ENCODE data around the gene F11R. TPM values are rescaled to one million over a fixed set of nuclear protein-coding genes. Genes with fewer than 3 reads are reported as not detected.

F11R gene
- total and polyA plus RNA-seq, 2 of the 13 experiments (the other 11 are each of a cell fraction or from before 2014, with no cell fraction given): 95.8 to 105 TPM

DNA sequence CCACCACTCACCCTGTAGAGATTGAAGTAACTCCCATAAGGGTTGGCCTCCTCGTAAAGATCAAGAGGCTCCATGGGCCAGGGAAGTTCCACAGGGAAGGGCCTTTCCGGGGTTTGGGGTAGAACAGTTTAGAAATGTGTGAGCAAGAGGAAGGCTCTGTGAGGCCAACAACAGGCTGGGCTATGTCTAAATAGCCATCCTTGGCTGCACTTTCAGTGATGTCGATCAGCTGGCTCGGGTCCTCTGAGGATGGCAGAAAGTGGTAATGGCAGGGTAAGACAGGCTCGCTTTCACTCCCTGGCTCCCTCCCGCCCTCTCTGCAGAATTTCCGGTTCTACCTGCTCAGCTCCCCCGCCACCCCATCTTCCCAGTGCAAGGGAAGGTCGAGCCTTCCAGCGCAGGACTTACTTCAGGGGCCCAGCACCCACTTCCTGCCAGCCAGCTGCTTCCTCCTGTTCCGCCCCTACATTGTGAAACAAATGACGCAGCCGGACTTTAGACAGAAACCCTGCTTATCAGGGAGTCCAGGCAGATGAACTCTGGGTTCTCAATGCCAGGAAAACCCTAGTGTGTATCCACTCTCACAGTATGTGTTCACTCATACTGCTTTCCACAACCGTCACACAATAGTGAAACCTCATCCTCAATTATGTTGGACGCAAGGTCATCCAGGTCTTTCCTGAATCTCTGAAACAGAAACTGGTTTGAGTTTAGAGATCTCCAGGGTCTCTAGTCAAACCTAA lies 7.3 kb downstream of the F11R start (continued):
- TF ChIP-seq DNMT3B (CRISPR knock-in tag; conservative IDR thresholded peaks at IDR 0.05) (no peak; the same call in 1 of the 2 replicates), ZNF878 (CRISPR knock-in tag; IDR thresholded peaks at IDR 0.05) (peak; percentile 83), RBM39 (IDR thresholded peaks at IDR 0.05; ENCODE audit: low read depth, low read length, poor library complexity, severe bottlenecking) (no peak), RFXANK (CRISPR knock-in tag; IDR thresholded peaks at IDR 0.05) (no peak), ETV6 (CRISPR knock-in tag; conservative IDR thresholded peaks at IDR 0.05) (peak; percentile 69; the same call in 1 of the 2 replicates), CREM (IDR thresholded peaks at IDR 0.05) (peak; percentile 90), CREM (CRISPR knock-in tag; IDR thresholded peaks at IDR 0.05) (no peak), ZNF781 (CRISPR knock-in tag; IDR thresholded peaks at IDR 0.05; ENCODE audit: borderline replicate concordance, not compliant biosample characterization) (no peak), POGZ (CRISPR knock-in tag; IDR thresholded peaks at IDR 0.05) (peak; percentile 83), ATM (IDR thresholded peaks at IDR 0.05; ENCODE audit: borderline replicate concordance) (no peak), HOXA3 (CRISPR knock-in tag; IDR thresholded peaks at IDR 0.05) (peak; percentile 96), FOXA1 (IDR thresholded peaks at IDR 0.05) (no peak), FOXA1 (CRISPR knock-in tag; IDR thresholded peaks at IDR 0.05) (peak; percentile 70), ZNF543 (CRISPR knock-in tag; IDR thresholded peaks at IDR 0.05) (peak; percentile 76; the same call in 1 of the 2 replicates), ARNT2 (CRISPR knock-in tag; IDR thresholded peaks at IDR 0.05; ENCODE audit: low read depth) (no peak; the same call in 1 of the 2 replicates), ZNF879 (CRISPR knock-in tag; IDR thresholded peaks at IDR 0.05) (no peak), ZNF101 (CRISPR knock-in tag; IDR thresholded peaks at IDR 0.05; ENCODE audit: borderline replicate concordance, low read depth) (no peak; the same call in 1 of the 2 replicates), ZNF83 (CRISPR knock-in tag; IDR thresholded peaks at IDR 0.05; ENCODE audit: borderline replicate concordance) (no peak; the same call in 1 of the 2 replicates)
- TF ChIP-seq, protein P1, sequence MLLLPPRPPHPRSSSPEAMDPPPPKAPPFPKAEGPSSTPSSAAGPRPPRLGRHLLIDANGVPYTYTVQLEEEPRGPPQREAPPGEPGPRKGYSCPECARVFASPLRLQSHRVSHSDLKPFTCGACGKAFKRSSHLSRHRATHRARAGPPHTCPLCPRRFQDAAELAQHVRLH (CRISPR knock-in tag; IDR thresholded peaks at IDR 0.05; ENCODE audit: borderline replicate concordance, low read depth): no peak; the same call in 1 of the 2 replicates
- TF ChIP-seq, protein P2, sequence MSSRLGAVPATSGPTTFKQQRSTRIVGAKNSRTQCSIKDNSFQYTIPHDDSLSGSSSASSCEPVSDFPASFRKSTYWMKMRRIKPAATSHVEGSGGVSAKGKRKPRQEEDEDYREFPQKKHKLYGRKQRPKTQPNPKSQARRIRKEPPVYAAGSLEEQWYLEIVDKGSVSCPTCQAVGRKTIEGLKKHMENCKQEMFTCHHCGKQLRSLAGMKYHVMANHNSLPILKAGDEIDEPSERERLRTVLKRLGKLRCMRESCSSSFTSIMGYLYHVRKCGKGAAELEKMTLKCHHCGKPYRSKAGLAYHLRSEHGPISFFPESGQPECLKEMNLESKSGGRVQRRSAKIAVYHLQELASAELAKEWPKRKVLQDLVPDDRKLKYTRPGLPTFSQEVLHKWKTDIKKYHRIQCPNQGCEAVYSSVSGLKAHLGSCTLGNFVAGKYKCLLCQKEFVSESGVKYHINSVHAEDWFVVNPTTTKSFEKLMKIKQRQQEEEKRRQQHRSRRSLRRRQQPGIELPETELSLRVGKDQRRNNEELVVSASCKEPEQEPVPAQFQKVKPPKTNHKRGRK (CRISPR knock-in tag; IDR thresholded peaks at IDR 0.05): no peak
- TF ChIP-seq, protein P3, sequence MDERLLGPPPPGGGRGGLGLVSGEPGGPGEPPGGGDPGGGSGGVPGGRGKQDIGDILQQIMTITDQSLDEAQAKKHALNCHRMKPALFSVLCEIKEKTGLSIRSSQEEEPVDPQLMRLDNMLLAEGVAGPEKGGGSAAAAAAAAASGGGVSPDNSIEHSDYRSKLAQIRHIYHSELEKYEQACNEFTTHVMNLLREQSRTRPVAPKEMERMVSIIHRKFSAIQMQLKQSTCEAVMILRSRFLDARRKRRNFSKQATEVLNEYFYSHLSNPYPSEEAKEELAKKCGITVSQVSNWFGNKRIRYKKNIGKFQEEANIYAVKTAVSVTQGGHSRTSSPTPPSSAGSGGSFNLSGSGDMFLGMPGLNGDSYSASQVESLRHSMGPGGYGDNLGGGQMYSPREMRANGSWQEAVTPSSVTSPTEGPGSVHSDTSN (CRISPR knock-in tag; IDR thresholded peaks at IDR 0.05): no peak
- TF ChIP-seq, protein P4, sequence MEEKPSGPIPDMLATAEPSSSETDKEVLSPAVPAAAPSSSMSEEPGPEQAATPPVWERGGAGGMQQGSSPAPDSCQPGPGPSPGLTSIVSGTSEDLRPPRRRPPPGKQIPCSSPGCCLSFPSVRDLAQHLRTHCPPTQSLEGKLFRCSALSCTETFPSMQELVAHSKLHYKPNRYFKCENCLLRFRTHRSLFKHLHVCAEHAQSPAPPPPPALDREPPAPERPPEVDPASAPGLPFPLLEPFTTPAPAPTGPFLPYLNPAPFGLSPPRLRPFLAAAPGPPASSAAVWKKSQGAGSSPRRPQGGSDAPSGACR (CRISPR knock-in tag; IDR thresholded peaks at IDR 0.05): peak; percentile 92; the same call in 1 of the 2 replicates
- TF ChIP-seq, protein P5, sequence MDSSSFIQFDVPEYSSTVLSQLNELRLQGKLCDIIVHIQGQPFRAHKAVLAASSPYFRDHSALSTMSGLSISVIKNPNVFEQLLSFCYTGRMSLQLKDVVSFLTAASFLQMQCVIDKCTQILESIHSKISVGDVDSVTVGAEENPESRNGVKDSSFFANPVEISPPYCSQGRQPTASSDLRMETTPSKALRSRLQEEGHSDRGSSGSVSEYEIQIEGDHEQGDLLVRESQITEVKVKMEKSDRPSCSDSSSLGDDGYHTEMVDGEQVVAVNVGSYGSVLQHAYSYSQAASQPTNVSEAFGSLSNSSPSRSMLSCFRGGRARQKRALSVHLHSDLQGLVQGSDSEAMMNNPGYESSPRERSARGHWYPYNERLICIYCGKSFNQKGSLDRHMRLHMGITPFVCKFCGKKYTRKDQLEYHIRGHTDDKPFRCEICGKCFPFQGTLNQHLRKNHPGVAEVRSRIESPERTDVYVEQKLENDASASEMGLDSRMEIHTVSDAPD (CRISPR knock-in tag; IDR thresholded peaks at IDR 0.05): peak; percentile 85; the same call in 1 of the 2 replicates

Measured in HepG2 (cell line).